ENCODE data around the gene PHTF2. TPM values are rescaled to one million over a fixed set of nuclear protein-coding genes. Genes with fewer than 3 reads are reported as not detected.

Gene PHTF2
- polyA plus RNA-seq, 3 donors, result 10.1 to 34.3 (median 10.3) TPM

GRCh38 chr7:77942431-77942830, 143.9 kb downstream of the PHTF2 start:
- intact Hi-C loops (cut with micrococcal nuclease), result no loop called here
- Mint-ChIP-seq H3K4me3 (no peak overlapping the region), H3K4me1 (no peaks in the 10 kb centered on the region), H3K27me3 (ENCODE audit: low read depth in 3 of 3) (no peaks in the 10 kb centered on the region), H3K9me3 (no peaks in the 10 kb centered on the region), H3K36me3 (peaks cover 26 to 34% of the 10 kb centered on the region in 2 donors), H3K27ac (no peak overlapping the region)
- no peaks in the 10 kb centered on the region for H3K4me1 ChIP-seq (ENCODE audit: control insufficient read depth in 1 of 2, insufficient read depth in 2 of 2, low read length in 2 of 2)
- no peak for TF ChIP-seq CTCF (IDR thresholded peaks at IDR 0.05)
- H3K4me3 ChIP-seq (replicated peaks in 1 of 3; ENCODE audit: low read depth in 2 of 3, low read length in 3 of 3), result no peak overlapping the region
- H3K27ac ChIP-seq (ENCODE audit: low read depth in 1 of 2, low read length in 2 of 2), result no peak overlapping the region
- no peak overlapping the region for H2AFZ ChIP-seq (ENCODE audit: insufficient read depth, low read depth, low read length, poor library complexity, severe bottlenecking)
- H3K4me2 ChIP-seq (replicated peaks; ENCODE audit: extremely low read depth, low read length, poor library complexity, severe bottlenecking), result no peak overlapping the region
- H3K27me3 ChIP-seq (ENCODE audit: control insufficient read depth in 2 of 2, insufficient read depth in 2 of 2, low read length in 2 of 2), result no peaks in the 10 kb centered on the region
- no peaks in the 10 kb centered on the region for H3K79me2 ChIP-seq (ENCODE audit: insufficient read depth, low read length)
- WGBS (ENCODE audit: insufficient coverage), result no CpG with 5 or more reads among the region's 4 CpGs
- H3K9ac ChIP-seq (ENCODE audit: insufficient read depth, low read length, poor library complexity, severe bottlenecking), result no peak overlapping the region
- no peaks in the 10 kb centered on the region for H4K20me1 ChIP-seq (ENCODE audit: insufficient read depth, low read length)
- H3K9me3 ChIP-seq (replicated peaks in 1 of 2; ENCODE audit: control insufficient read depth in 1 of 2, insufficient read depth in 1 of 2, low read length in 2 of 2), result no peaks in the 10 kb centered on the region
- no peak for DNase-seq
- H3K36me3 ChIP-seq (replicated peaks in 1 of 2; ENCODE audit: control insufficient read depth in 1 of 2, insufficient read depth in 2 of 2, low read length in 2 of 2), result peaks cover 17 to 36% of the 10 kb centered on the region in 2 donors

GRCh38 chr7:77944183-77945182, 145.9 kb downstream of the PHTF2 start:
- no peaks in the 10 kb centered on the region for H3K4me1 Mint-ChIP-seq
- TF ChIP-seq CTCF (IDR thresholded peaks at IDR 0.05), result no peak
- no peaks in the 10 kb centered on the region for H3K4me1 ChIP-seq (ENCODE audit: control insufficient read depth in 1 of 2, insufficient read depth in 2 of 2, low read length in 2 of 2)
- H3K79me2 ChIP-seq (ENCODE audit: insufficient read depth, low read length), result no peaks in the 10 kb centered on the region
- H3K36me3 Mint-ChIP-seq, result peaks cover 22 to 34% of the 10 kb centered on the region in 2 donors
- no peak overlapping the region for H2AFZ ChIP-seq (ENCODE audit: insufficient read depth, low read depth, low read length, poor library complexity, severe bottlenecking)
- no peak overlapping the region for H3K4me3 ChIP-seq (replicated peaks in 1 of 3; ENCODE audit: low read depth in 2 of 3, low read length in 3 of 3)
- no peak for DNase-seq
- WGBS (ENCODE audit: insufficient coverage), result 100% methylated on average over 2 of the region's 9 CpGs
- peak overlapping the region in 2 of 7 donors; percentile 26 to 31 for H3K27ac Mint-ChIP-seq
- no peaks in the 10 kb centered on the region for H3K27me3 ChIP-seq (ENCODE audit: control insufficient read depth in 2 of 2, insufficient read depth in 2 of 2, low read length in 2 of 2)
- no peaks in the 10 kb centered on the region for H3K9me3 Mint-ChIP-seq
- no peak overlapping the region for H3K4me3 Mint-ChIP-seq
- no peaks in the 10 kb centered on the region for H3K27me3 Mint-ChIP-seq (ENCODE audit: low read depth in 3 of 3)
- intact Hi-C loops (cut with micrococcal nuclease), result no loop called here
- no peaks in the 10 kb centered on the region for H3K9me3 ChIP-seq (replicated peaks in 1 of 2; ENCODE audit: control insufficient read depth in 1 of 2, insufficient read depth in 1 of 2, low read length in 2 of 2)
- no peak overlapping the region for H3K9ac ChIP-seq (ENCODE audit: insufficient read depth, low read length, poor library complexity, severe bottlenecking)
- peaks cover 17 to 36% of the 10 kb centered on the region in 2 donors for H3K36me3 ChIP-seq (replicated peaks in 1 of 2; ENCODE audit: control insufficient read depth in 1 of 2, insufficient read depth in 2 of 2, low read length in 2 of 2)
- H3K27ac ChIP-seq (ENCODE audit: low read depth in 1 of 2, low read length in 2 of 2), result no peak overlapping the region
- no peaks in the 10 kb centered on the region for H4K20me1 ChIP-seq (ENCODE audit: insufficient read depth, low read length)
- no peak overlapping the region for H3K4me2 ChIP-seq (replicated peaks; ENCODE audit: extremely low read depth, low read length, poor library complexity, severe bottlenecking)

Measured in CD14-positive monocyte (primary cell).